ENCODE results near the gene ITPA.

ITPA gene

DNA sequence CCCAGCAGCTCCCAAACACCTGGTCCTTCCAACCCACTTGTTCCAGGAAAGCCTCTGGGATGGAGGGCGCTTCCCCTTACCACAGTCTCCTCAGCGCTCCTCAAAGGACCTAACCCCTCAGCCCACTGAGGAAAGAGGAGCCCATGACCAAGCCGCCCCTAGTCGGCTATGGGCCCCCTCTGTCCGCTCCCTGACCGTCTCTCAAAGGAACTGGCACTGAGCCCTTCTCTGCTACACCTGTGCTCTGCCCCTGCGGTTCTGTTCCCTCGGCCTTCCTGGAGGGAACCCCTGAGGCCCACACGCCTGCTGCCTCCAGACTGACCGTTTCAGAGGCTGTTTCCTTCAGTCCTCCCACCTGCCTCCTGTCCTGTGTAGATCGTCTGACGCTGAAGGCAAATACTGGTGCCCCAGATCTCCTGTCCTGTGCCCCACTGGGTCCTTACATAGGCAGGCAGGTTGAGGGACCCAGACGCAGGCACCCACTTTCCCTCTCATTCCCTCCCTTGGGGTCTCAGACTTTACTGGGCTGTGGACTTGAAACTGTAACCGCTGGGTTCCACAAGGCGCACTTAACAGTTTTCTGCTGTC, 31.6 kb downstream of the ITPA start:
- no peak overlapping the region for H2AFZ ChIP-seq (ENCODE audit: low read length)
- no peaks in the 10 kb centered on the region for H4K20me1 ChIP-seq (ENCODE audit: insufficient read depth, low read length, poor library complexity, severe bottlenecking)
- peaks cover 5% of the 10 kb centered on the region for H3K4me1 ChIP-seq (ENCODE audit: insufficient read depth, low read length, poor library complexity, severe bottlenecking)
- TF ChIP-seq EZH2phosphoT487 (IDR thresholded peaks at IDR 0.05; ENCODE audit: borderline replicate concordance), result no peak
- TF ChIP-seq CTCF (conservative IDR thresholded peaks at IDR 0.05; ENCODE audit: low read length), result no peak
- peaks cover 7% of the 10 kb centered on the region for H3K27me3 ChIP-seq (ENCODE audit: insufficient read depth, low read length, poor library complexity, severe bottlenecking)
- no peaks in the 10 kb centered on the region for H3K9me2 ChIP-seq (replicated peaks; ENCODE audit: low read depth, low read length)
- H3K4me2 ChIP-seq (ENCODE audit: low read depth, low read length, poor library complexity, severe bottlenecking), result no peak overlapping the region
- H3K79me2 ChIP-seq (ENCODE audit: insufficient read depth, low read length), result peaks cover 4% of the 10 kb centered on the region; the same call in 1 of the 2 replicates
- no peaks in the 10 kb centered on the region for H3K36me3 ChIP-seq (ENCODE audit: insufficient read depth, low read length)
- H3K9me3 ChIP-seq (ENCODE audit: insufficient read depth, low read depth, low read length), result no peaks in the 10 kb centered on the region
- no peaks in the 10 kb centered on the region for H3F3A ChIP-seq (ENCODE audit: low read depth)
- no peak overlapping the region for H3K4me3 ChIP-seq (ENCODE audit: low read length, poor library complexity, severe bottlenecking)
- H3K9ac ChIP-seq (ENCODE audit: low read depth, low read length, poor library complexity, severe bottlenecking), result no peak overlapping the region

DNA sequence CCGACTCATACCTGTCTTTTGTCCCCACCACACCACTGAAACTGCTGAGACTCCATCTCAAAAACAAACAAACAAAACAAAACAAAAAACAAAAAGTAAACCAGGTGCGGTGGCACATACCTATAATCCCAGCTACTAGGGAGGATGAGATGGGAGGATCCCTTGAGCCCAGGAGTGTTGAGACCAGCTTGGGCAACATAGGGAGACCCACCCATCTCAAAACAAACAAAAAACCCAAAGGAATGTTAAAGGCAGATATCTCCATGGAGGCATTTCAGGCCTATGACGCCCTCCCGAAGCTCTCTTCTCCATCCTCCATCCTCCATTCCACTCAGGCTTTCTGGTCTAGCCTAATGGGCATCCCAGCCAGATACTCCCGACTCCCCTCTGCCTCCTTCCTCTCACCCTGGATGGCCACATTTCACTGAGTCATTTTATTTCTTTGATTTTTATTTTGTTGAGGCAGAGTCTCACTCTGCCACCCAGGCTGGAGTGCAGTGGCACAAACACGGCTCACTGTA, 32.9 kb downstream of the ITPA start:
- H3K4me3 ChIP-seq (ENCODE audit: low read length, poor library complexity, severe bottlenecking), result no peak overlapping the region
- no peaks in the 10 kb centered on the region for H4K20me1 ChIP-seq (ENCODE audit: insufficient read depth, low read length, poor library complexity, severe bottlenecking)
- no peak overlapping the region for H3K4me2 ChIP-seq (ENCODE audit: low read depth, low read length, poor library complexity, severe bottlenecking)
- H3K79me2 ChIP-seq (ENCODE audit: insufficient read depth, low read length), result peaks cover 4% of the 10 kb centered on the region; the same call in 1 of the 2 replicates
- H3K27me3 ChIP-seq (ENCODE audit: insufficient read depth, low read length, poor library complexity, severe bottlenecking), result peaks cover 7% of the 10 kb centered on the region
- H3K9me2 ChIP-seq (replicated peaks; ENCODE audit: low read depth, low read length), result no peaks in the 10 kb centered on the region
- H3K9me3 ChIP-seq (ENCODE audit: insufficient read depth, low read depth, low read length), result no peaks in the 10 kb centered on the region
- H3K36me3 ChIP-seq (ENCODE audit: insufficient read depth, low read length), result no peaks in the 10 kb centered on the region
- H3F3A ChIP-seq (ENCODE audit: low read depth), result no peaks in the 10 kb centered on the region
- TF ChIP-seq EZH2phosphoT487 (IDR thresholded peaks at IDR 0.05; ENCODE audit: borderline replicate concordance) (no peak), CTCF (conservative IDR thresholded peaks at IDR 0.05; ENCODE audit: low read length) (no peak)
- H3K9ac ChIP-seq (ENCODE audit: low read depth, low read length, poor library complexity, severe bottlenecking), result no peak overlapping the region
- H3K4me1 ChIP-seq (ENCODE audit: insufficient read depth, low read length, poor library complexity, severe bottlenecking), result peaks cover 5% of the 10 kb centered on the region
- H2AFZ ChIP-seq (ENCODE audit: low read length), result no peak overlapping the region

- H3K9me2 ChIP-seq (replicated peaks; ENCODE audit: low read depth, low read length), result no peaks in the 10 kb centered on the region
- no peak overlapping the region for H3K9ac ChIP-seq (ENCODE audit: low read depth, low read length, poor library complexity, severe bottlenecking)
- H2AFZ ChIP-seq (ENCODE audit: low read length), result no peak overlapping the region
- no peaks in the 10 kb centered on the region for H3K9me3 ChIP-seq (ENCODE audit: insufficient read depth, low read depth, low read length)
- H3F3A ChIP-seq (ENCODE audit: low read depth), result no peaks in the 10 kb centered on the region
- no peaks in the 10 kb centered on the region for H3K36me3 ChIP-seq (ENCODE audit: insufficient read depth, low read length)
- no peak overlapping the region for H3K4me2 ChIP-seq (ENCODE audit: low read depth, low read length, poor library complexity, severe bottlenecking)
- no peak for TF ChIP-seq EZH2phosphoT487 (IDR thresholded peaks at IDR 0.05; ENCODE audit: borderline replicate concordance)
- TF ChIP-seq CTCF (conservative IDR thresholded peaks at IDR 0.05; ENCODE audit: low read length), result no peak
- no peaks in the 10 kb centered on the region for H3K4me1 ChIP-seq (ENCODE audit: insufficient read depth, low read length, poor library complexity, severe bottlenecking)
- no peaks in the 10 kb centered on the region for H3K27me3 ChIP-seq (ENCODE audit: insufficient read depth, low read length, poor library complexity, severe bottlenecking)
- H3K79me2 ChIP-seq (ENCODE audit: insufficient read depth, low read length), result no peaks in the 10 kb centered on the region
- no peaks in the 10 kb centered on the region for H4K20me1 ChIP-seq (ENCODE audit: insufficient read depth, low read length, poor library complexity, severe bottlenecking)
- no peak overlapping the region for H3K4me3 ChIP-seq (ENCODE audit: low read length, poor library complexity, severe bottlenecking)
Measured at GRCh38 chr20:3243718-3244358, 34.5 kb downstream of the ITPA start.

Data from Loucy (cell line).